HepG2 (cell line): ENCODE measurements around the gene STOM.

Source experiments
- EZH2 ChIP-seq: conservative IDR thresholded peaks from 2 replicates; pipeline ENCODE4 v1.6.1; 2012; ENCODE audit warnings: mild to moderate bottlenecking, low read depth, low read length, moderate library complexity
- TF ChIP-seq, protein P1 (sequence below): sonication (generic); formaldehyde crosslinking; IDR thresholded peaks from 2 replicates; pipeline ENCODE4 v1.9.0; 2021; ENCODE audit warnings: missing genetic modification reagents, borderline replicate concordance

DNA sequence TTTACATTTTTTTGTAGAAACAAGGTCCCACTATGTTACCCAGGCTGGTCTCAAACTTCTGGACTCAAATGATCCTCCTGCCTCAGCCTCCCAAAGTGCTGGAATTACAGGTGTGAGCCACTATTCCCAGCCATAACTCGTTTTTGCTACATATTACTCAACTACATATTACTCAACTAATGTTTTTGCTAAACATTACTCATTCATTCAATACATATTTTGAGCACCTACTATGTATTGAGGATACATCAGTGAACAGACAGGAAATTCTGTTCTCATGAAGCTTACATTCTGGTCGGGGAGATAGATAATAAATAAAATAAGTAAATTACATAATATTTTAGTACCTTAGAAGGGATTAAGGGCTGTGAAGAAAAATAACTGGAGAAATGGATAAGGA lies 34.9 kb upstream of the STOM start:
- TF ChIP-seq, protein P1, sequence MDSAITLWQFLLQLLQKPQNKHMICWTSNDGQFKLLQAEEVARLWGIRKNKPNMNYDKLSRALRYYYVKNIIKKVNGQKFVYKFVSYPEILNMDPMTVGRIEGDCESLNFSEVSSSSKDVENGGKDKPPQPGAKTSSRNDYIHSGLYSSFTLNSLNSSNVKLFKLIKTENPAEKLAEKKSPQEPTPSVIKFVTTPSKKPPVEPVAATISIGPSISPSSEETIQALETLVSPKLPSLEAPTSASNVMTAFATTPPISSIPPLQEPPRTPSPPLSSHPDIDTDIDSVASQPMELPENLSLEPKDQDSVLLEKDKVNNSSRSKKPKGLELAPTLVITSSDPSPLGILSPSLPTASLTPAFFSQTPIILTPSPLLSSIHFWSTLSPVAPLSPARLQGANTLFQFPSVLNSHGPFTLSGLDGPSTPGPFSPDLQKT (CRISPR knock-in tag), result no peak
- no peak for TF ChIP-seq EZH2
